Adrenal gland (tissue), 12 donors: ENCODE data around the gene PARG. TPM values are rescaled to one million over a fixed set of nuclear protein-coding genes. Genes with fewer than 3 reads are reported as not detected.
"Not testable (repeated sequence)": the region's sequence is repeated elsewhere in the genome, so short reads cannot be mapped to it uniquely, and the experiment has no call there.

Source experiments
- DNase-seq, 7 donors: peaks; one replicate each; pipeline ENCODE4 v3.0.0-alpha.2; 2019 to 2020
- H3K27ac ChIP-seq, 5 donors: fragments of 200-600 bp; sonication (generic) in 4 of 5; 1 replicate in 3 of 5; 2 replicates in 2 of 5; pipeline versions ENCODE4 v1.5.1 to v1.8.0; 2016 to 2020; ENCODE audit warnings: mild to moderate bottlenecking in 1 of 5
- H3K27me3 ChIP-seq: fragments of 200-600 bp; 2 replicates; pipeline ENCODE4 v1.8.0; 2021
- H3K36me3 ChIP-seq, 2 donors: fragments of 200-600 bp; replicated peaks in 1 of 2; 1 replicate in 1 of 2; 2 replicates in 1 of 2; pipeline versions ENCODE4 v1.5.1 to v1.8.0; 2018 to 2022
- H3K4me1 ChIP-seq, 2 donors: fragments of 200-600 bp; replicated peaks in 1 of 2; 1 replicate in 1 of 2; 2 replicates in 1 of 2; pipeline versions ENCODE4 v1.5.1 to v1.8.0; 2018 to 2021
- H3K4me3 ChIP-seq, 4 donors: fragments of 200-600 bp; sonication (generic) in 3 of 4; one replicate each; pipeline ENCODE4 v1.5.1; 2016 to 2018
- H3K9me3 ChIP-seq, 3 donors: fragments of 200-600 bp; sonication (generic) in 1 of 3; replicated peaks in 1 of 3; 1 replicate in 2 of 3; 2 replicates in 1 of 3; pipeline versions ENCODE4 v1.5.1 to v1.8.0; 2016 to 2021
- WGBS, 4 donors: extraction: QIAGEN DNeasy Blood & Tissue Kit in 2 of 4; methylation state at CpG; one replicate each; pipeline versions ENCODE4 v1.1.5 to v1.1.7; 2013 to 2017; 5-methylcytosine and 5-hydroxymethylcytosine counted together
- intact Hi-C, 2 donors: fragments of 100-400 bp; cut with DNase I; formaldehyde crosslinking; loops; one replicate each; pipeline versions ENCODE4 v1.14.1 to v1.15.0; 2022 to 2023
- polyA plus RNA-seq, 3 donors: library from polyadenylated mRNA; stranded (reverse); fragments of 200-250 nt in 2 of 3; fragments of 350-450 nt in 1 of 3; fragmentation: Illumina TruSeq in 1 of 3; extraction: RNeasy Lipid Tissue Mini Kit (QIAGEN cat#74804) in 1 of 3; gene quantifications; one replicate each; pipeline ENCODE4 v1.2.3, GENCODE V29; 2013 to 2014
- total RNA-seq, 9 donors: library from RNA; depleted of rRNA in 4 of 9; stranded (reverse); fragments of >200 nt in 4 of 9; fragments of 120-200 nt in 1 of 9; fragmentation: NEBNext Ultra II Directional in 1 of 9; extraction: Animal tissue kit (Norgen Biotek cat#: 25700) in 1 of 9; gene quantifications; one replicate each; pipeline versions ENCODE4 v1.1.0 to v1.2.4, GENCODE V29; 2013 to 2023
- TF ChIP-seq, protein P1 (sequence below), 6 experiments: fragments of 450-650 bp in 4 of 6; fragments of 200-600 bp in 2 of 6; sonication (generic) in 1 of 6; IDR thresholded peaks; 1 replicate in 5 of 6; 2 replicates in 1 of 6; pipeline versions ENCODE4 v1.5.1 to v1.8.0; 2016 to 2021; ENCODE audit warnings: antibody characterized with exemption in 6 of 6, mild to moderate bottlenecking in 2 of 6, moderate library complexity in 1 of 6
- donor health status: healthy with polysubstance abuse.
- donor health status: Bipolar disorder and iron deficiency.
- donor health status: DM: yes; HTN: yes; CAD: no.
- donor health status: DM: no; HTN: no; CAD: no.
- donor health status: DM: no; HTN: no; CAD: no.
- donor health status: DM: yes; HTN: yes; CAD: no.

Gene PARG
- total and polyA plus RNA-seq, 12 donors, result 3.1 to 56.8 (median 21.8) TPM

DNA sequence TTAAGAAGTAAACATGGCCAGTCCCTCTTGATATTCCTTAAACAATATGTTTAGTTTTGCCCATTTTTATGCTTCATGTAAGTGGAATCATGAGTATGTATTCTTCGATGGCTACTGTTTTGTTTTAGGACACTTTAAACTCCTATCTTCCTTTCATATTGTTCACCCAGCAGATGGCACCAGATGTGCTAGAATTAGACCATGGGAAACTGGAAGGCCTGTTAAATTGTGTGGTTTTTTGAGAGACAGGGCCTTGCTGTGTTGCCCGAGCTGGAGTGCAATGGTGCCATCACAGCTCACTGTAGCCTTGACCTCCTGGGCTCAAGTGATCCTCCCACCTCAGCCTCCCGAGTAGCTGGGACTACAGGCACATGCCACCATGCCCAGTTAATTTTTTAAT lies 11.3 kb upstream of the PARG start:
- H3K36me3 ChIP-seq, result peaks cover 0 to 14% of the 10 kb centered on the region in 2 donors
- H3K4me1 ChIP-seq, H3K4me3 ChIP-seq, H3K27ac ChIP-seq, intact Hi-C loops, H3K27me3 ChIP-seq, H3K9me3 ChIP-seq: not testable (repeated sequence)
- WGBS, 4 donors, result 43 to 68% (median 55%) methylated on average over 2 to 3 of the region's 3 CpGs
- TF ChIP-seq, protein P1, sequence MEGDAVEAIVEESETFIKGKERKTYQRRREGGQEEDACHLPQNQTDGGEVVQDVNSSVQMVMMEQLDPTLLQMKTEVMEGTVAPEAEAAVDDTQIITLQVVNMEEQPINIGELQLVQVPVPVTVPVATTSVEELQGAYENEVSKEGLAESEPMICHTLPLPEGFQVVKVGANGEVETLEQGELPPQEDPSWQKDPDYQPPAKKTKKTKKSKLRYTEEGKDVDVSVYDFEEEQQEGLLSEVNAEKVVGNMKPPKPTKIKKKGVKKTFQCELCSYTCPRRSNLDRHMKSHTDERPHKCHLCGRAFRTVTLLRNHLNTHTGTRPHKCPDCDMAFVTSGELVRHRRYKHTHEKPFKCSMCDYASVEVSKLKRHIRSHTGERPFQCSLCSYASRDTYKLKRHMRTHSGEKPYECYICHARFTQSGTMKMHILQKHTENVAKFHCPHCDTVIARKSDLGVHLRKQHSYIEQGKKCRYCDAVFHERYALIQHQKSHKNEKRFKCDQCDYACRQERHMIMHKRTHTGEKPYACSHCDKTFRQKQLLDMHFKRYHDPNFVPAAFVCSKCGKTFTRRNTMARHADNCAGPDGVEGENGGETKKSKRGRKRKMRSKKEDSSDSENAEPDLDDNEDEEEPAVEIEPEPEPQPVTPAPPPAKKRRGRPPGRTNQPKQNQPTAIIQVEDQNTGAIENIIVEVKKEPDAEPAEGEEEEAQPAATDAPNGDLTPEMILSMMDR (IDR thresholded peaks at IDR 0.05), result peak in 3 of 6 experiments; percentile 19 to 39 (median 21)
- peak in 5 of 7 donors; percentile 14 to 38 (median 17) for DNase-seq

DNA sequence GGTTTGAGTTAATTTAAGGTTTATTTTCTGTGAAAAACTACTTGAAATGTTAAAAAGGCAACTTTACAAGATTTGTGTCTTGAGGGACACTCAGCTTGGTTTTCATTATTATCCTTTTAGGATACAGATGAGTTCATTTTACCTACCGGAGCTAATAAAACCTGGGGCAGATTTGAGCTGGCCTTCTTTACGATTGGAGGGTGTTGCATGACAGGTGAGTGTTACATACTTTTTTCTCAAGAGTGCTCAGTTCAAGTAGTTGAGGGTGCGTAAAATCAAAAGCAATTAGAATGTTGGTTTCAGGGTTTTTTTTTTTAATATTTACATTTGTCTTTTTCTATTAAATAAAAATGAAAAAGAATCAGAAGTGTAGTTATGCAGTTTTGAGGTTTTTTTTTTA lies 10.2 kb upstream of the PARG start:
- H3K27me3 ChIP-seq, intact Hi-C loops, H3K27ac ChIP-seq, H3K4me1 ChIP-seq, H3K9me3 ChIP-seq, H3K4me3 ChIP-seq, DNase-seq: not testable (repeated sequence)
- 90 to 93% (median 91%) methylated on average over 3 of the region's 3 CpGs for WGBS, 4 donors
- peaks cover 0 to 14% of the 10 kb centered on the region in 2 donors for H3K36me3 ChIP-seq

DNA sequence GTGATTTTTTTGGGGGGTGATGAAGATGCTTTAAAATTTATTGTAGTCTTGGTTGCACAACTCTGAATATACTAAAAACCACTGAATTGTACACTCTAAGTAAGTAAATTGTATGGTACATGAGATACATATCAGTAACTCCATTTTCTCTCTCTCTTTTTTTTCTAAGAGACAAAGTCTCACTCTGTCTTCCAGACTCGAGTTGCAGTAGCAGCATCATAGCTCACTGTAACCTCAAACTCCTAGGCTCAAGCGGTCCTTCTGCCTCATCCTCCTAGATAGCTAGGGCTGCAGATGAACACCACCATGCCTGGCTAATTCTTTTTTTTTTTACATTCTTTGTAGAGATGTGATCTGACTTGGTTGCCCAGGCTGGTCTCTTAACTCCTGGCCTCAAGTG lies 6.9 kb upstream of the PARG start:
- 94 to 100% (median 97%) methylated on average over 2 of the region's 2 CpGs for WGBS, 4 donors
- H3K27ac ChIP-seq, intact Hi-C loops, H3K27me3 ChIP-seq, DNase-seq, H3K4me1 ChIP-seq, H3K9me3 ChIP-seq, H3K4me3 ChIP-seq, H3K36me3 ChIP-seq: not testable (repeated sequence)

DNA sequence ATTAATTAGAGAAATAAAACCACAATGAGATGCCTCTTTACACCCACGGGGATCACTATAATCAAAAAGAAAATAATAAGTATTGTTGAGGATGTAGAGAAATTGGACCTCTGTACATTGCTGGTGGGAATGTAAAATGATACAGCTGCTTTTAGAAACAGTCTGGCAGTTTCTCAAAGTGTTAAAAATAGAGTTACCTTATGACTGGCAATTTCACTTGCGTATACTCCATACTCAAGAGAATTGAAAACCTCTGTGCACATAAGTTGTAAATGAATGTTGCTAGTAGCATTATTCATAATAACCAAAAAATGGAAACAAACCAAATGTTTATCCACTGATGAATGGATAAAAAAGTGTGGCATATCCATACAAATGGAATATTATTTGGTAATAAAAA lies 6.3 kb upstream of the PARG start:
- H3K36me3 ChIP-seq, H3K27me3 ChIP-seq, H3K4me3 ChIP-seq, intact Hi-C loops, H3K9me3 ChIP-seq, H3K4me1 ChIP-seq, DNase-seq, H3K27ac ChIP-seq: not testable (repeated sequence)
- 93 to 97% (median 95%) methylated on average over 1 of the region's 2 CpGs for WGBS, 4 donors

- H3K9me3 ChIP-seq, H3K4me3 ChIP-seq, H3K27ac ChIP-seq, H3K36me3 ChIP-seq, H3K27me3 ChIP-seq, DNase-seq, intact Hi-C loops: not testable (repeated sequence)
- H3K4me1 ChIP-seq, result peaks cover 0 to 14% of the 10 kb centered on the region in 2 donors
- 68 to 89% (median 77%) methylated on average over 2 of the region's 2 CpGs for WGBS, 4 donors
Measured at GRCh38 chr10:49943607-49944006, 1.8 kb upstream of the PARG start.

- DNase-seq, H3K36me3 ChIP-seq, intact Hi-C loops, H3K27me3 ChIP-seq, H3K9me3 ChIP-seq: not testable (repeated sequence)
- 0 to 2% (median 0%) methylated on average over 11 to 12 of the region's 12 CpGs for WGBS, 4 donors
- Histone ChIP-seq H3K27ac (peak overlapping the region in 4 of 5 donors; percentile 7 to 77 (median 70)), H3K4me3 (peak overlapping the region in 3 of 4 donors; percentile 64 to 87 (median 68)), H3K4me1 (peaks cover 0 to 14% of the 10 kb centered on the region in 2 donors)
Measured at GRCh38 chr10:49942339-49942705, 495 bp upstream of the PARG start.

DNA sequence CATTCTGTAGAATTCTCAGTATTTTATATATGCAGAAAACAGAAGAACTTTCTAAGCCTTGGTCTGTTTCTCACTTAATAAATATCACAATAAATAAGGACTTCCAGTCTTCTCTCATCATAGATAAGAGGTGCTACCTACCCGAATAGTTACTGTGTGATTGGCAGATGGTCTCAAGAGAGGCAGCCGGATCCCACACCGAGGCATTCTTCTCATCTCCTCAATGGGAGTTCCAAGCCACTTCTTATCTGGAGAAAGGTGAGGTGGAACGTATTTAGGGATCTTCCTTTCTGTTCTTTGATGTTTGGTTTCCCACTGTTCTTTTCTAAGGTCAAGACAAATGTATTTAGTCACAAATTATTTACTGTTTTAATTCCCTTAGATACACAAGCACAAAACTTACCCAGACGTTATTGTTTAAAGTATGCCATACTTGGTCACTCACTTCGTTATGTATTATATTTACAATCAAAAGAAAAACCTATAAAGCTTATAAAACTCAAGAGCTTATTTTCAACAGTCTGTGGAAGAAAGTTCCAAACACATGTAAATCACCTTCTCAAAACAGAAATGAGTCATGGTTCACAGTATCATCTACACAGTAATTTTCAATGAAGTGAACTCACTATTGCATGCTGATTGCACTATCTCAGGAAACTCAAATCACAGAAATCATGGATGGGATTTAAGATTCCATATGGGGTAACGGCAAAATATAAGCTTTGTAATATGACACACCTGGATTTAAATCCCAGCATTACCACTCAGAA lies 9.7 kb downstream of the PARG start:
- H3K27me3 ChIP-seq, H3K36me3 ChIP-seq, H3K4me1 ChIP-seq, H3K4me3 ChIP-seq, H3K9me3 ChIP-seq, intact Hi-C loops, H3K27ac ChIP-seq, DNase-seq: not testable (repeated sequence)
- WGBS, 4 donors, result 90 to 95% (median 91%) methylated on average over 7 of the region's 7 CpGs

- H3K27ac ChIP-seq, H3K27me3 ChIP-seq, H3K4me3 ChIP-seq, intact Hi-C loops, H3K4me1 ChIP-seq, H3K36me3 ChIP-seq, H3K9me3 ChIP-seq, DNase-seq: not testable (repeated sequence)
- 84 to 99% (median 97%) methylated on average over 3 to 5 of the region's 5 CpGs for whole genome bisulfite sequencing, 4 donors
Measured at GRCh38 chr10:49931276-49931675, 10.6 kb downstream of the PARG start.

DNA sequence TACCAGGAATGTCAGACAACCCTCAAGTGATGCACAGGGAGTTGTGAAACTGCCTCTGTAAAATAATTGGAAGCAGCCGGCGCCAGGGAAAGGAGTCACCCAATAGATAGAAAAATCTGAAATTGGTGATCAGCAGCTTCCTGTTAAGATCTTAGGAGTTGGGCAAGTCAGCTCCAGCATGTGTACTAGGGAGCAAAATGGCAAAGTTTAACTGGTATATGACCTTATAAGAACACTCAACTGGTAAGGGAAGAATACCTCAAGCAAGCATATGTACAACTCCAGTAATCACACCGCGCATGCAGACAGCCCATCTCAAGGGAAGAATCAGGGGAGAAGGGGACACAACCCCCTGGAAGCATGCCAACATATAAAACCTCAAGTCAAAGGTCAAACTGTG lies 18.3 kb downstream of the PARG start:
- DNase-seq, H3K9me3 ChIP-seq, H3K27ac ChIP-seq, intact Hi-C loops, H3K4me1 ChIP-seq, H3K4me3 ChIP-seq, H3K27me3 ChIP-seq, H3K36me3 ChIP-seq: not testable (repeated sequence)
- 92 to 100% (median 95%) methylated on average over 2 to 4 of the region's 4 CpGs for WGBS, 4 donors

DNA sequence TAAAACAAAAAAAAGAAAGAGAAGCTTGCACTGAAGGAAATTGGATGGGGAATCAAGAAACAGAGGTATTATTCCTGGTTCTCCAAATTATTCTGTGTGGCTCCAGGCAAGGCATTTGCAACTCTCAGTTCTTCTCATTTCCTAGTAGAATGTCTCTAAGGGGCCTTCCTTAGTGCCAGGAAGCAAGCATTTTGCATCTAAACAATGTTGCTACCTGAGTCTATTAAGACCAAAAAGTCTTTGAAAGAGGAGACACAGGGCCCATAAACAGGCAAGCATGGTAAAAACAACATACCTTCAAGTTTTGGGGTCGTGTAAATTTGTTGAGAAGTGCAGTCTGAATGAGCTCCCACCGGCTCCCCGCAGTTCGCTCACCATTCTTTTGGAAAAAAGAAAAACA lies 19.8 kb downstream of the PARG start:
- DNase-seq, intact Hi-C loops, H3K9me3 ChIP-seq, H3K4me1 ChIP-seq, H3K27me3 ChIP-seq, H3K4me3 ChIP-seq, H3K27ac ChIP-seq, H3K36me3 ChIP-seq: not testable (repeated sequence)
- 65 to 78% (median 72%) methylated on average over 4 of the region's 4 CpGs for whole genome bisulfite sequencing, 4 donors
